Measurements from ENCODE around the gene PLCH1.

DNA sequence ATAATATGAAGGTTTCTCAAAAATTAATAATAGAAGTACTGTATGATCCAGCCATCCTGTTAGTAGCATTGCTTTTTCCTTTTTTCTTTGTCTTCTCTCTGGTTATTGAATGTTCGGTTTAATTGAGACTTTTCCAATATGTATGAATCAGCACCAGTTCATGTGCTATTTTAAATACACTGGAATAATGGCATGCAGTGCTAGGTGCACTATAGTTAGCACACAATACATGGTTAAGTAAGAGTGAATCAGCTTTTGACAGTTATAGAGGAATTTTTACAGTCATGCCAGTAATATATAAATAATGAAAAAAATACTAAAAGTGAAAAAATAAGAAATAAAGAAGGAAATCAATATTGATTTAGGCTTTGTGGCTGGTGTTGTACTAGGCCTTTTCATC, 337.5 kb downstream of the PLCH1 start:
- no peak for TF ChIP-seq CTCF (optimal IDR thresholded peaks at IDR 0.05 in 1 of 3, IDR thresholded peaks at IDR 0.05 in 1 of 3, conservative IDR thresholded peaks at IDR 0.05 in 1 of 3; ENCODE audit: extremely low read depth in 1 of 3, insufficient read depth in 2 of 3, low read length in 3 of 3)
- TF ChIP-seq EZH2 (IDR thresholded peaks at IDR 0.05; ENCODE audit: low read length) = no peak
